ENCODE data around the gene ZNF217.
A peak's percentile ranks its signal among the peaks of the same experiment; 100 is the strongest.
"Not testable (repeated sequence)": the region's sequence is repeated elsewhere in the genome, so short reads cannot be mapped to it uniquely, and the experiment has no call there.

Gene ZNF217

GRCh38 chr20:53562104-53562764 lies 31.4 kb downstream of the ZNF217 start:
- DNase-seq = not testable (repeated sequence)

DNA sequence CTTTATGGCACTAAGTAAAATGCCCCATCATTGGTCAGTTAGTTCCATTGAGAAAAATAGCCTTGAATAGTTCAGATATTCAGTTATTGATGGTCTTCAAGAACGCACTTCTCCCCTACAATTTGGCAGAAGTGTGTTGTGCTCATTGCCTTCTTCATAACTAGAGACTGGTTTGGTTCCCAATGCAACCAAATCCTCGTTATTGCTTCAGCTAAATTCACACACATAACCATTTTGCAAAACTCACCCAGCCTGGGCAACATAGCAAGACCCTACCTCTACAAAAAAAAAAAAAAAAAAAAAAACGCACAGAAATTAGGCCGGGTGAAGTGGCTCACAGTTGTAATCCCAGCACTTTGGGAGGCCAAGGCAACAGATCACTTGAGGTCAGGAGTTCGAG lies 32.1 kb downstream of the ZNF217 start:
- DNase-seq = no peak

- no peak for DNase-seq
Observed at GRCh38 chr20:53559816-53560215, 33.8 kb downstream of the ZNF217 start.

DNA sequence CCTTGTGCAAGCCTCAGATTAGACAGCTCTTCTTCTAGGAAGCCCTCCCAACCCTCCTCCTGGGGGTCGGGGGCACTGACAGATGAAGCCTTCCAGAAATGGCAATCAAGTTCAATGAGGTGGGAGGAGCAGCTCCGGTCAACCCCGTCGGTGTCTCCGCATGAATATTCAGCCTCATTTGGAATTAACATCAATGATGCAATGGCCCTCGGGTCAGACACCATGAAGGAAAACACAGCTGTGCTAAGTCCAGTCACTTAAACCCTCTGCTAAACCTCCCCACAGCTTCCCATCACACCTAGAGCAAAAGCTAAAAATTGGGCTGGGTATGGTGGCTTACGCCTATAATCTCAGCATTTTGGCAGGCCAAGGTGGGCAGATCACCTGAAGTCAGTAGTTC lies 36.5 kb downstream of the ZNF217 start:
- no peak for DNase-seq

GRCh38 chr20:53556267-53556897 lies 37.3 kb downstream of the ZNF217 start:
- DNase-seq = no peak

DNA sequence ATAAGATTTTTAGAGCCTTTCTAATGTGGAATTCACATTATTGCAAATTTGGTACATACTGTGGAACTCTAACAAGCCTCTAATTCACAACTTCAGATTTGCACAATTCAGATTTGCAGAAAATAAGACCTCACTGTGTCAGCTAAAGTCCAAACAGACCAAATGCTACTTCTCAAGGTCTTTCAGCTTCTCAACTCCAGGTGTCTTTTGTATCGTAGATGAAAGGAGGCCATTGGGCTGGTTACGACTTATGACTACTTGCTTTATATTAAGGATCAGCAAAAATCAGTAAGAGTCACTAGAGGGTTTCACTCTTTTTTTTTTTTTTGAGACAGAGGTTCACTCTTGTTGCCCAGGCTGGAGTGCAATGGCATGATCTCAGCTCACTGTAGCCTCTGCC lies 37.8 kb downstream of the ZNF217 start:
- no peak for DNase-seq

DNA sequence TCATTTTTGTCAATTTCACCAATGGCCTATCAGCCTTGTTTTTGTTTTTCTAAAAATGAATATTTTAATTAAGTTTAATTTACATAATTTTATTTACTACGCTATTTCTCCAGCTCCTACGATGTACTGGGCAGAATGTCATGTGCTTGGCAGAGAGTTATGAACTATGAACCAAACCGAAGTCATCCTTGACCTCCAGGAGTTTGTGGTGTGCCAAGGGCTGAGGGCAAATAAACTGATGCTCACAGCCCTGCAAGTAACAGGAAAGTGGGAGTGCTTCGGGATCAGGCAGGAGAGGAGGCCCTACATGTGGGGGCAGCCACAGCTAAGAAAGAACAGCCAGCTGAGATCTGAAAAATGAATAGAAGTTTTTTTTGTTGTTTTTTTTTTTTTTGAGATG lies 38.6 kb downstream of the ZNF217 start:
- no peak for DNase-seq

DNA sequence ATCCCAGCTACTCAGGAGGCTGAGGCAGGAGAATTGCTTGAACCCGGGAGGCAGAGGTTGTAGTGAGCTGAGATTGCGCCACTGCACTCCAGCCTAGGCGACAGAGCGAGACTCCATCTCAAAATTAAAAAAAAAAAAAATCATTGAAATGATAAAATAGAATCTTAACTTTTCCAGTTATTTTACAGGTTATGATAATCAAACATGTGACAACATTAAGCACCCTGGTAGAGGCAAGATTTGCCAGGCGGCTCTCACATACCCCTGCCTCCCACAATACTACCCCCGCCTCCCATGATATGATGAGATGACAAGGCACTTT lies 41.1 kb downstream of the ZNF217 start:
- not testable (repeated sequence) for DNase-seq

DNA sequence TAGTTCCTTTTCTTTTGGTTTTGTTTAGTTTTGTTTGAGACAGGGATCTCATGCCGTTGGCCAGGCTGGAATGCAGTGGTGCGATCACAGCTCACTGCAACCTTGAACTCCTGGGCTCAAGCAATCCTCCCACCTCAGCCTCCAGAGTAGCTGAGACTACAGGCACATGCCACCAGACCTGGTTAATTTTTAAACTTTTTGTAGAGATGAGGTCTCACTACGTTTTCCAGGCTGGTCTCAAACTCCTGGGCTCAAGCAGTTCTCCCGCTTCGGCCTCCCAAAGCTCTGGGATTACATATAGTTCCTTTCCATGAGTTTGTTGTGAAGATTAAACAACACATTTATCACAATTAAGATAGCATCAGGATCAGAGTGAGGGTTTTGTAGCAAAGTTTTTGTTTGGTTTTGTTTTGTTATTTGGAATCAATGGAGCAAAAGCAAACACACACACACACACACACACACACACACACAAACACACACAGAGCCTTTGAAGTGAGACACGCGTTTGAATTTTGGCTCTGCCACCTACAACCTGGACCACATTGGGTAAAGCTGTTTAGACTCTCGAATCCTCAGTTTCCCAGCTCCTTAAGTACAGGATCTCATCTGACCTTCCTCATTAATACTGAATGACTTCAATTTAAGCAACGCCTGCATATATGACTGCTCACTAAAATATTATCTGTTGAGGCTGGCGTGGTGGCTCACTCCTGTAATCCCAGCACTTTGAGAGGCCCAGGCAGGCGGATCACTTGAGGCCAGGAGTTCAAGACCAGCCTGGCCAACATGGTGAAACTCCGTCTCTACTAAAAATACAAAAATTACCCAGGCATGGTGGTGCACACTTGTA lies 41.7 kb downstream of the ZNF217 start:
- not testable (repeated sequence) for DNase-seq

DNA sequence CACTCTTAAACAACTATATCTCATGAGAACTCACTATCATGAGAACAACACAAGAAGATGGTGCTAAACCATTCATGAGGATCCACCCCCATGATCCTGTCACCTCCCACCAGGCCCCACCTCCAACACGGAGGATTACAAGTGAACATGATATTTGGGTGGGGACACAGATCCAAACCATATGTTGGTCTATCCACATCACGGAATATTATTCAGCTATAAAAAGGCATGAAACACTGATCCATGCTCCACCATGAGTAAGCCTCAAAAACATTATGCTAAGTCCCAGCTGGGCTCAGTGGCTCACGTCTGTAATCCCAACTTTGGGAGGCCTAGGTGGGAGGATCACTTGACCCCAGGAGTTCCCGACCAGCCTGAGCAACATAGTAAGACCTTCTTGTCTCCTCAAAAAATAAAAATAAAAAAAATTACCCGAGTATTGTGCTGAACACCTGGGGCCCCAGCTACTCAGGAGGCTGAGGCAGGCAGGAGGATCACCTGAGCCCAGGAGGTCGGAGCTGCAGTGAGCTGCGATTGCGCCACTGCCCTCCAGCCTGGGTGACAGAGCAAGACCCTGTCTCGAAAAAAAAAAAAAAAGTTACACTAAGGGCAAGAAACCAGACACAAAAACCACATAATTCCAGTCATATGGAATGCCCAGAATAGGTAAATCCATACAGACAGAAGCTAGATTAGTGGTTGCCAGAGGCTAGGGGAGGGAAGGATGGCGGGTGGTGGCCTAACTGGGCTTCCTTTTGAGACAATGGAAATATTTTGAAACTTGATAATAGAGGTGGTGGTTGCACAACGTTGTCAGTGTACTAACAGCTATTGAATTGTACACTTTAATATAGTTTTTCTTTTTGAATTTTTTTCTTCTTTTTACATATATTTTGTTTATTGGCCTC lies 43.1 kb downstream of the ZNF217 start:
- no peak for DNase-seq

- peak; percentile 47 for DNase-seq
Observed at GRCh38 chr20:53547664-53548239, 45.9 kb downstream of the ZNF217 start.

GRCh38 chr20:53539516-53539915 lies 54.1 kb downstream of the ZNF217 start:
- DNase-seq = no peak

GRCh38 chr20:53536382-53536781 lies 57.3 kb downstream of the ZNF217 start:
- DNase-seq = not testable (repeated sequence)

- DNase-seq = no peak
Observed at GRCh38 chr20:53535878-53536277, 57.8 kb downstream of the ZNF217 start.

DNA sequence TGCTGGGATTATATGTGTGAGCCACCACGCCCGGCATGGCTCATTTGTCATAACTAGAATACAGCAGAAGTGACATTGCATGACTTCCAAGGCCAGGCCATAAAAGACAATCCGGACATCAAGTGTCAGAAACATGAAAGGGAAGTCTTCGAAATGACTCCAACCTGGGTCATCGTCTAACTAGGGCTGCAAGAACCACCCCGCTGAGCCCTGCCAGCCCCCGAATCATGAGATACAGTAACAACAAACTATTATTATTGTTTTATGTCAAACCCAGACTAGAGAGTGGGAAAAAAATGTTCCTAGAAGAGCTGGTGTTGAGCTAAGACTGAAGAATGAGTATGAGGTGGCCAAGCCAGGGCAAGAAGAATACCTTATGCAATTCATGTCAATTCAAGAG lies 59.6 kb downstream of the ZNF217 start:
- no peak for DNase-seq

DNA sequence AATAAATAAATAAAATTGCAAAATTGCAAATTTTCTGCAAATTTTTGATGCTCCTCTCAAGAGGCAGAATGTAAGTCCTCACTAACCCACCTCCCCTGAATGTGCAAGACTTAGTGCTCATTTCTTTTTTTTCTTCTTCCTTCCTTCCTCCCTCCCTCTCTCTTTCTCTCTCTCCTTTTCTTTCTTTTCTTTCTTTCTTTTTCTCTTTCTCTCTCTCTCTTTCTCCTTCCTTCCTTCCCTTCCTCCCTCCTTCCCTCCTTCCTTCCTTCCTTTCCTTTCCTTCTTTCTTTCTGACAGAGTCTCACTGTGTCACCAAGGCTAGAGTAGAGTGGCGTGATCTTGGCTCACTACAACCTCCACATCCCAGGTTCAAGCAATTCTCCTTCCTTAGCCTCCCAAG lies 60.1 kb downstream of the ZNF217 start:
- no peak for DNase-seq

DNA sequence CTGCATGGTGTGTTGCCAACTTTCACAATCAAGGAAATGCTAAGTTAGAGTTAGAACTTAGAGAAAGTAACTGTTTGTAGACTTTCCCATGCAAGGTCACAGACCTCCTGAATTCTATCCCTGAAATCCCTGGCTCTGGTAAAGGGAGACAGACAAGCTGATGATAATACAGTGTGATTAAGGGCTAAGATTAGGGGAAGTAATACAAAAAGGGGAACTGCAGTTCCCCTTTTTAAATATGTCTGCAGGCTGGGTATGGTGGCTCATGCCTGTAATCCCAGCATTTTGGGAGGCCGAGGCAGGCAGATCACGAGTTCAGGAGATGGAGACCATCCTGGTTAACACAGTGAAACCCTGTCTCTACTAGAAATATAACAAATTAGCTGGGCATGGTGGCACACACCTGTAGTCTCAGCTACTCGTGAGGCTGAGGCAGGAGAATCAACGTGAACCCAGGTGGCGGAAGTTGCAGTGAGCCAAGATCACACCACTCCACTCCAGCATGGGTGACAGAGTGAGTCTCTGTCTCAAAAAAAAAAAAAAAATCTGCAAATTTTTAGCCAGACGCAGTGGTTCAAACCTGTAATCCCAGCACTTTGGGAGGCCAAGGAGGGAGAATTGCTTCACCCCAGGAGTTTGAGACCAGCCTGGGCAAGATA lies 60.9 kb downstream of the ZNF217 start:
- DNase-seq = not testable (repeated sequence)

GRCh38 chr20:53530440-53530839 lies 63.2 kb downstream of the ZNF217 start:
- no peak for DNase-seq

- no peak for DNase-seq
Observed at GRCh38 chr20:53529658-53530057, 64.0 kb downstream of the ZNF217 start.

DNA sequence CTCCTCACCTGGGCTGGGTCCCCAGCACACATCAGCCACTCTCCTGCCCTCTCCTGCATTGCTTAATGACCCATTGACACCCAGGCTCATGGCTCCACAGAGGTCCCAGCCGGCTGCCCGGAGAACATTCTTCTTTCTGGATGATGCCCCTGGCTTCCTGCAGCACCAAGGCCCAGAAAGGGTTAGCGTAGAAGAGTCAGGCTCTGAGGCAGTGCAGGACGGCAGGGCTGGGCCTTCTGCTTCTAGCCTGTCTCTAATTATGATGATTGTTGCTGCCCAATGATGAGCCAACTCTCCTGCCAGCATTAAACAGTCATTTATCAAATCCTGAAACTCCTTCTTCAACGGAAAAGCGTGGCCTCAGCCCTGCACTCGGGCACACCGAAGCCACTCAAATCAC lies 66.4 kb downstream of the ZNF217 start:
- no peak for DNase-seq

- no peak for DNase-seq
Observed at GRCh38 chr20:53524589-53525312, 68.9 kb downstream of the ZNF217 start.

Data from CD4-positive, alpha-beta T cell treated with Interleukin-21 for 1 hour (primary cell).